Measurements from ENCODE around the gene NAB2.
"Not testable (repeated sequence)": the region's sequence is repeated elsewhere in the genome, so short reads cannot be mapped to it uniquely, and the experiment has no call there.

The NAB2 gene, protein sequence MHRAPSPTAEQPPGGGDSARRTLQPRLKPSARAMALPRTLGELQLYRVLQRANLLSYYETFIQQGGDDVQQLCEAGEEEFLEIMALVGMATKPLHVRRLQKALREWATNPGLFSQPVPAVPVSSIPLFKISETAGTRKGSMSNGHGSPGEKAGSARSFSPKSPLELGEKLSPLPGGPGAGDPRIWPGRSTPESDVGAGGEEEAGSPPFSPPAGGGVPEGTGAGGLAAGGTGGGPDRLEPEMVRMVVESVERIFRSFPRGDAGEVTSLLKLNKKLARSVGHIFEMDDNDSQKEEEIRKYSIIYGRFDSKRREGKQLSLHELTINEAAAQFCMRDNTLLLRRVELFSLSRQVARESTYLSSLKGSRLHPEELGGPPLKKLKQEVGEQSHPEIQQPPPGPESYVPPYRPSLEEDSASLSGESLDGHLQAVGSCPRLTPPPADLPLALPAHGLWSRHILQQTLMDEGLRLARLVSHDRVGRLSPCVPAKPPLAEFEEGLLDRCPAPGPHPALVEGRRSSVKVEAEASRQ
- total RNA-seq: 8.9 to 20.1 reads per million in 2 donors

DNA sequence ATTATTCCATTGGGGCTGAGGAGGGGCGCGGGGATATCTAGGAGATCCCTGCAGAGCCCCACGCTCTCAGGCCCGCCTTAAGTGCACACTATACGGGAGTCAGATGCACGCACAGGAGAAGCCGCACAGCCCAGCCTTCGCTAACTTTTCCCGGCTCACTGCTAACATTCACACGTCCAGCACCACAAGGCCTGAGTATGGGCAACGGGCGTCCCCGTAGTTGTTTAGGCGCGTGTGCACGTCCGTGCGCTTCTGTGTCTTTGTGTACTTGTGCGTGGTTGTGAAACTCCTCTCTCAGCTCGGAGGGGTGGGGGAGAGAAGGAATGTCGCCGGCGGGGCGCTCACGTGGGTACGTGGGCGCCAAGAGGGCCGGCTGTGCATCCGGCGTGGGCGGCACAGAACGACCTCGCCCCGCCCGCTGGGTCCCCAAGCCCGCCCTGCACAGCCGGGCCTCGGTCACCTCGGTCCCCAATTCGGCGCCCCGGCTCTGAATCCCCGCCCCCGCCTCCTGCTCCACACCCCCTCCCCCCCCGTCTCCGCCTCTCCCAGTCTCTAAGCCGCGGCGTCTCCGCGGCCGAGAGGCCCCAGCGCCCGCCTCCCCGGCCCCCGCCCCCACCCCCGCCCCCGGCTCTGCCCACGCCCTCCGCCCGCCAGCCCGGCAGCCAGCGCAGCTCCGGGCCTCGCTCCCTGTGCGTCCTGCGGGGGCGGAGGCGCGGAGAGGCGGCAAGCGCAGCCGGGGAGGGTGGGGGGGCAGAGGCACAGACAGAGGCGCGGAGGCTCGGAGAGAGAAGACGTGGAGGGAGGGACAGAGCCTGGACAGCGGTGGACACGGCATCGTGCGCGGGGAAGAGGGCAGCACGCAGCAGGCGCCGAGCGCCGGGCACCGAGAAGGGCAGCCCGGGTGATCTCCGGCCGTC, at the start of gene NAB2:
TSS of gene NAB2 (plus strand) at position 761 of the 917 bp plus-strand sequence. CDS start 158 bp downstream, outside the sequence.
- DNase-seq: peak; percentile 94

DNA sequence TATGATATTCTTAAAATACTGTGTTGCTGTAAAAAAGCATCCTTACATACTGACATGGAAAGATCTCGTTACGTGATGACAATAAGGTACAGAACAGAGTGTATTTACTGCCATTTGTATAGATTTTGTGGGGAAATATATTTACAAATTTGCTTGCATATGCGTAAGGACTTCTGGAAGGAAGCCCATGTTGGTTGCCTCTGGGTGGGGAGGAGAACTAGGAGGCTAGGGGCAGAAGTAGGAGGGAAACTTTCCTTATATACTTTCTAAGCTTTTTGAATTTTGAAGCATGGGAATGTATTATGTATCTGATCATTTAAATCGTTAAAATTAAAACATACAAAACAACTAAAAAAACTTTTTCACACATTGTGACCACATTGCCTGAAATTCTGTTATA, 48.7 kb upstream of the NAB2 start:
- no peak for DNase-seq

DNA sequence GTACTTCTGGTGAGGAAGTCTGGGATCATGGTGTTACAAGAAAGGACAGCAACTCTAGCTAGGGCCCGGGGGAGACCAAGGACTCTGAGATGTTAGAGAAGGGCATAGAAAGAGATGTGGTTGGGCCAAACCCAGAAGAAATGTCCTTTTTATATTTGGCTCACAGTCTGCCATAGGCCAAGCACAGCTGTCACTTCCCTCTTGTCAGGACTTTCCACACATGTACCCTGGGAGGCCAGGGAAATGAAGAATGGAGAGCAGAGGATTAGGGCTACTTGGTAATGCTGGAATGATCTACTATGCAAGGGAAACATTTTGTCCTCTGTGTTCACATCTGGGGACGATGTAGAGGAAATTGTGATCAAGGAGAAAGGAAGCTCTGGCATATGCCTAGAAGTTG, 48.2 kb upstream of the NAB2 start:
- DNase-seq: no peak

DNA sequence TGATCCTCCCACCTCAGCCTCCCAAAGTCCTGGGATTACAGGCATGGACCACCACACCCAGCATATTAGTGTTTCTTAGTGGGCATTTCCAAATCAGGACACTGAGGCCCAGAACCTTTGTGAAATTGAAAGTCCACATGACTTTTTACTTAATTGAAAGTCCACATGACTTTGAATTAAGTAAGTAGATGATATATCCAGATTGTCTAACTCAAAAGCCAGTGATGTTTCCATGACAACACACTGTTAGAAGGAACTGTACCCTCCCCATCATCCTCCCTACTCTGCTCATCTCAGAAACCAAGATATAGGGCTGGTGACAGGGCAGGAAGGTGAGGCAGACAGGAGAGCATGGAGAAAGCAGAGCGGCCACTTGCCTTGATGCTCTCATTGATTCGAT, 46.2 kb upstream of the NAB2 start:
- no peak for DNase-seq

DNA sequence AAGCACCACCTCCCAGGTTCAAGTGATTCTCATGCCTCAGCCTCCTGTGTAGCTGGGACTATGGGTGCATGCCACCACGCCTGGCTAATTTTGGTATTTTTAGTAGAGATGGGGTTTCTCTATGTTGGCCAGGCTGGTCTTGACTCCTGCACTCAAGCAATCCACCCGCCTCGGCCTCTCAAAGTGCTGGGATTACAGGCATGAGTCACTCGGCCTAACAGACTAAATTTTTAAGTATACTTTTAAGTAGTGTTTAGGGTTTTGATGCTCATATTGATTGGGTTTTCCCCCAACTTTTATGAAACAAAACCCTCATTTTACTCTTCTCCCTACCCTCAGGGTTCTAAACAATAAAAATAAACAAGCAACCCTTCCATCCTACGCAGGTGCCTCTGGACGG, 44.4 kb upstream of the NAB2 start:
- no peak for DNase-seq

DNA sequence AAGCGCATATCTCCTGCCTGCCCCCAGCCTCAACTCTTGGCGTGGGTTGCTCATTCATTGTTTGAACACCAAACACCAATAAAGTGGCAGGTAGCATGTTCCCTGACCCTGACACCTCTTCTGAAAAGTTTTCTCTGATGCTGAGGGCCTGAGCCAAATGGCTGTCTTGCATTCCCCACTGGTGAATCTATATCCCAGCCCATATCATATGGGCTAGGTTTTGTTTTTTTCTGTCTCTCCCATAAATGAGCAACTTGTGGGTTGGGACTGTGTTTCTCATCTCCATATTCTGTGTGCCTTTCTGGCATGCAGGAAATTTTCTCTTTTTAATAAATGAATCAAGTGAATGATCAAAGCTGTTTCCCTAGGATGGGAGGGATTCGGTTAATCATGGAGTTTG, 44.0 kb upstream of the NAB2 start:
- DNase-seq: no peak

DNA sequence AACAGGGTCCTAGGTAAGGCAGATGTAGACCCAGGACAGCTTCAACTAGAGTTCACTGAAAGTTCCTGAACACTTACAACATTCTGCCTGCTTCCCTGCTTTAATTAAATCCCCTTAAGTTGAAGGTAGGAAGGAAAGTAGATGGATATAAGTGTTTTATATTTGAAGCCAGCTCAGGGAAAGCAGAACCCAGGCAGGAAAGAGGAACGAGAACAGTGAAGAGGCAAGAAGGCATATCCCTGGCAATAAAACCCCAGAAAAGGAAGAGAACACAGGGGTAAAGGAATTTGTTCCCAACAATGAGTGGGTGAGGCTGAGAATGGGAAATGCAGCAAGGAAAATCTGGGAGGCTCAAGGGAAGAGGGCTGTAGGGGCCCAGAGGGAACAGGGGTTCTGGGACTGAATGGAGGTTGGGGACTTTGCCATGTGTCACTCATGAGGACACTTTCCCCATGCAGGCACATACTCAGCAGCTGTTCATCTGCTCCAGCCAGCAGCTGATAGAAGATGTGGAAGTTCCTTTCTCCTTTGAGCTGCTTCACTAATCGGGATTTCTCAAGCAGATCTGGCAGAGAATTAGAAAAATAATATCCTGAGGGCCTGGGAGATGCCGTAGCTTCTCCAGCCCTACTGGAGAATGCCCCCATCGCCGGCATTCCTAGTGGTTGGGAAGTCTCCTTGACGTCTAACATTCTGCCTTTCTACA, 42.7 kb upstream of the NAB2 start:
- no peak for DNase-seq

DNA sequence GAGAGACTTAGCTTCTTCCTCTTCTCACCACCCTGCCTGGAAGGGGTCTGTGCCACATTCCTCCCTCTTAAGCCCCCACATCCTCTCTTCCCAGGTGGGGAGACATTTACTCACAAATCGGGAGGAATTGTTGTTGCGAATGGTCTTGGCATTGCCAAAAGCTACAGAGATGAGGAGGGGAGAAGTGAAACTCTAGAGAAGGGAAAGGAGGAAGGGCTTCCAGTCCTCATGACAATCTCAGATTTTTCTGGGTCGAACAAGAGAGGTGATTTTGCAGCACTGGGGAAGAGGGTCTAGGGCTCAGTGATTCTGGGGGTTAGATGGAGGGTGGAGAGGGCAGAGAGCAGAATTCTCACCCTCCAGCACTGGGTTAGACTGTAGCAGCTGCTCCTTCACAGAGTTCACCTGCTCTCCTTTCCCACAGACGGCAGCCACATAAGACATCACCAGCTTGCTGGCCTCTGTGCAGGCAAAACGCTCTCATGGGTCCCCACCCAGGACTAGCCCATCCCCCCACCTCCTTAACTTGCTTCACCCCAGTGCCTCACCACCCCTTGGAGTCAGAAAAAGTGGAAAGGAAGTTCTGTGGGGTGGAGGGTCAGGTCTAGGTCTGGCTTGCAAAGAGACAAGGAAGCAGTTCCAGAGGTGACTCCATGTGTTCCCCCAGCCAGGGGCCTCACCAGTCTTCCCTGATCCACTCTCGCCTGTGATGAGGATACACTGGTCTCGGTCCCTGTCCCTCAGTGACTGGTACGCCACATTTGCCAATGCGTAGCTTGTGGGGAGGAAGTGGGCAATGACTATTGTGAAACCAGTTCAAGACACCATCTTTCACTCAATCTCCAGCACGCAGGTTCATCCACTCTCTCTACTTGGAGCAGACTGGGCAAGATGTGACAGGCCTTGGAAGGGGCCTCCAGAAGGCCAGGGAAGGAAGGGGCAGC, 41.7 kb upstream of the NAB2 start:
- no peak for DNase-seq

DNA sequence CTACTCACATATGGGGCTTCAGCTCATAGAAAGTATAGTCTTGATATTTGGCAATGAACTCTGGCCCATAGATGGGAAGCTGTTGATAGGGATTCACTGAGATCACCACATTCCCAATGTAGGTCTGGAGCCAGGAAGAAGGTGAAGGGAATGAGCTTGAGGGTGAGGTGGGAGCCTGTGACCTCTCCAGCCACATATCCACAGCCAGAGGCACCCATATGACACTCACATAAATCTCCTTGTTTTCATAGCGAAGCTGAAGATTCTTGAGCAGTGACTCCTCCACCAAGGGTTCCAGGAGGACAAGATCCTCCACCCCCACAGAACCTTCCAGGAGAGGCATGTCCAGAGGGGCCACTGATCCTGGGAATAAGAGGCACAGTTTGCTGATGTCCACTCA, 40.9 kb upstream of the NAB2 start:
- DNase-seq: no peak

DNA sequence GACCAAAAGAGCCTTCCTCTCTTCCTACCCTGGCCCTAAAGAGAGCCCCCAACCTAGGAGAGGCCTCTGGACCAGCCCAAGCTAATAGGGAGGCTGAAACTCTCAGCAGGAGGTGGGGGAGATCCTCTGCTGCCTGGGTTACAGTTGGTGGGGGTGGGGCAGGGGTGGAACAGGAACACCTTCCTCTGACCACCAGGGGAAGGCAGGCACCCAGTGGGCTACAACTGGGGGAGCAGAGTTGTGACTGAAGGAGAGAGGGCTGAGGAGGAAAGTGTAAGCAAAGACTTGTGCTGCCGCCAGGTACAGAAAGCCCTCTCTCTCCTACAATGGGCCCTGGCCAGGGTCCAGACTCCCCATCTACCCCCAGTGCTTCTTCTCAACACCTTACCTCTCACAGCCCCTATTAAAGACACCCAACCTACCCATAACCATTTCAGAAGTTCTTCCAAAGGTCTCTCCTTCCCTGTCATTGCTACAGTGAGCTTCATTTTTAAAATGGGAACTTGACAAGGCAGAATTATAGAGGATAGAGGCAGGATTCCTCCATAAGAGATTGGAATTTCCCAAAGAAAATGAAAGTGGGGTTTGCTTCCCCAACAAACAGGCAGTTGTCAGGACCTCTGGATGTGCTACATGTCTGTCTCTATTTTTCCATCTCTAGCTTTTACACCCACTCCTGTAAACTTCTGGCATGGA, 40.3 kb upstream of the NAB2 start:
- DNase-seq: no peak

DNA sequence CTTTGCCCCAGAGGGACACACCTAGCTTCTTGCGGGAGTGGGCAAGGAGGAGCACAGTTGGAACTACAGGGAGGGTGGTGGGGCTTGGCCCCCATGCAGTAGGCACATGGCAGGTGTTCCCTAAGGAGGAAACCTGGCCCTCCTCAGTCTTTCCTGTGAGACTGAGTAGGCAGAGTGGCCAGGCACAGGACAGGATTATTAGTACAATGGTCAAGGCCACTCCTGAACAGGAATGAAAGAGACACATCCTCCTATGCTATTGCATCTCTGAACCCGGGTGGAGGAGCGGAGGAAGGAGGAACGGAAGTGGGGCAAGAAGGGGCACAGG, 39.8 kb upstream of the NAB2 start:
- DNase-seq: no peak

DNA sequence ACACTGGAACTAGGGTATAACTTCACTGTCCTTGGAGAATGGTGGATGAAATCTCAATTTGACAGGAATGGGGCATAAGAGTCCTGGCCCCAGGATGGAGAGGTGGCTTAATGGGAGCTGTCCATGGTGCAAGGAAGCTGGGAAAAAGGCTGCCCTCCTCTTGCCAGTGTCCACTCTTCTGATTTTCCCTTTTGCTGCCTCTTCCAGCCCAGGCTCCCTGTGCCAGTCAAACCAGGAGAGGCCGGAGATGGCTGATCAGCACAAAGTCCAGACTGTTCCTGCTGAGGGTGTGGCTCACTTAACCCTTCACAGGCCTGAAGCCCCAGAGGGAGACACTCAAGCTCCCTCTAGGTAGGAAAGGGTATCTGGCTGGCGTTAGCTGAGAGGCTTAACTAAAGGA, 39.0 kb upstream of the NAB2 start, which contains the start of gene MYO1A:
TSS of gene MYO1A (minus strand) at position 240 of the 400 bp plus-strand sequence. CDS start 1,806 bp downstream, outside the sequence.
- DNase-seq: no peak

DNA sequence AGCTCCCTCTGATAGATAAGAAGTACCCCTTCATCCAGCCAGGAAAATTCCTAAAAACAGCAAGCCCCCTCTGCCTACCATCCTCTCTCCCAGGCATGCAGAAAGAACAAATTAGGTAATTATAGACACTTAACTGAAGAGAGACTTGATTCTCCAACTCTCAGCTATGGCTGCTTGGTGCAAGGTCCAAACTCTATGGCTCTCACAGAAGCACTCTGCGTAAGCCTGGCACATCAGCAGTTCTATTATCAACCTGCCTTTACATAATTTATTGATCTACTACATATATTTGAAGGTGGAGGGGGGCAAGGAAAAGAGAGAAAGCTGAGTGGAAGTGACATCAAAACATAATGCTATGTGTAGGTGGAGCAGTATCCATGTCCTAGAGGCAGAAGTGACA, 37.9 kb upstream of the NAB2 start:
- no peak for DNase-seq

DNA sequence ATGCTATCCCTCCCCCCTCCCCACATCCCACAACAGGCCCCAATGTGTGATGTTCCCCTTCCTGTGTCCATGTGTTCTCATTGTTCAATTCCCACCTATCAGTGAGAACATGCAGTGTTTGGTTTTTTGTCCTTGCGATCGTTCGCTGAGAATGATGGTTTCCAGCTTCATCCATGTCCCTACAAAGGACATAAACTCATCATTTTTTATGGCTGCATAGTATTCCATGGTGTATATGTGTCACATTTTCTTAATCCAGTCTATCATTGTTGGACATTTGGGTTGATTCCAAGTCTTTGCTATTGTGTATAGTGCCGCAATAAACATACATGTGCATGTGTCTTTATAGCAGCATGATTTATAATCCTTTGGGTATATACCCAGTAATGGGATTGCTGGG, 35.8 kb upstream of the NAB2 start:
- not testable (repeated sequence) for DNase-seq

DNA sequence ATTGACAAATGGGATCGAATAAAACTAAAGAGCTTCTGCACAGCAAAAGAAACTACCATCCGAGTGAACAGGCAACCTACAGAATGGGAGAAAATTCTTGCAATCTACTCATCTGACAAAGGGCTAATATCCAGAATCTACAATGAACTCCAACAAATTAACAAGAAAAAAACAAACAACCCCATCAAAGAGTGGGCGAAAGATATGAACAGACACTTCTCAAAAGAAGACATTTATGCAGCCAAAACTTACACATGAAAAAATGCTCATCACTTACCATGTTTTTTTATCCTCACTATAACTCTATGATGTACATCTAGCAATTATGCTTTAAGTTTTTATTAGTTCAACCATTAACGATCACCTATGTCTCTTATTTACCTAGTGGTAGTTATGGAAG, 35.0 kb upstream of the NAB2 start:
- DNase-seq: not testable (repeated sequence)

DNA sequence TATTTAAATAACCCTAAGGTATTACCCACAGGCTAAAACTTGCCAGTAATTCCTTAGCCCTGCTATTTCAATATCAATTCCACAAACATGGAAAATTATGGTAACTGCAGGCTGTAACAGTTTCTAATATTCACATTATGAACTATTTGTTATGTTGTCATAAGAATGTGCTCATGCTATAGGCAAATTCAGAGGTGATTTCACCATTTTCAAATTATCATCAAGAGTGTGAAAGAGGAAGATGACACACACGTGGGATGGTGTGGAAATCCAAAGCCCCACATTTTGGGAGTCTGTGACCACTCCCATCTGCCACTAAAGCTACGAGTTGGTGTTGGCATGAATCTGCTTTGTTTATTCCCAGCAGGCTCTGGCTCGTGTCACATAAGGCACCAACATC, 33.1 kb upstream of the NAB2 start:
- no peak for DNase-seq

DNA sequence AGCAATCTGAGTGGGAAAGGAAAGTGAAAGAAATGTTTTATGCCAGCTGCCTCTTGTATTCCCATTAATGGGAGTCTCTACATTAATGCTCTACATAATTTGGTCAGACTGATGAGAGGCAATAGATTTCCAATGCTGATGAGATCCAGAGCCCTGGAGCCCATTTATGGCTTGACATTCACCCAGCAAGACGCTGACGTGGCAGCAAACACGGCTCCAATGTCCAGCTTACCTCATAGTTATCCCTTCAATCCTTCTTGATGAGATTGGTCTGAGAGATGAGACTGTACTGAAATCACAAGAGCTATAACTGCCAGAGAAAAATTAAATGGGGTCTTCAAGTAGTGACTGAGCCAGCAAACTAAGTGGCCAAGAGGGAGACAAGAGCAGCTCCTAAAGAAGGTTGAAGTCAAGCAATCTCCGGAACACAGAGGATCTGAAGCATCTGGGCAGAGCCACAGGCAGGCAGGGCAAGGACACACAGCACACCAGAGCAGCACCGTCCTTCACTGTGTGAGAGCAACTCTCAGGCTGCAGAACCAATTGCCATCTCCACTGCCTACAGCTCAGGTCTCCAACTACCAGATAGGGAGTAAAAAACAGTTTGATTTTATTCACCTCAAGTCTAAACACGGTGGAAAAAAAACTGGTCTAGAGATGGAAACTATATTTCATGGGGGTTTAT, 31.7 kb upstream of the NAB2 start:
- DNase-seq: no peak

DNA sequence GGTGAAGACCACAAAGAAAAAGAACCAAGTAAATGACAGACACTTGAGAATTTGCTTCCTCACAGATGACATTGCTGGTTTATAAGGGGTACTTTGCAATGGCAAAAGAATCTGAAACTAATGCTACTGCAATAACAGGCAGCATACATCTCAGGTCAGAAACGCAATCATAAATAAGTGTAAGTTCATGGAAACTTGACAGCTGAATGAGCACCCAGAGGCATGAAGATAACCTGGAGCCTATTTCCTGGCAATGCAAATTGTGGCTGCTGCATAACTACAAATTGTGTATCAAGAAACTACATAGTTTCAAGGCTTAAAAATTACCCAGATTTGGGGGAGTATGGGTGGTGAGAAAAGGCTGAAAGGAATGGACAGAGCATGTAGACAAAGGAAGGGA, 30.5 kb upstream of the NAB2 start:
- no peak for DNase-seq

DNA sequence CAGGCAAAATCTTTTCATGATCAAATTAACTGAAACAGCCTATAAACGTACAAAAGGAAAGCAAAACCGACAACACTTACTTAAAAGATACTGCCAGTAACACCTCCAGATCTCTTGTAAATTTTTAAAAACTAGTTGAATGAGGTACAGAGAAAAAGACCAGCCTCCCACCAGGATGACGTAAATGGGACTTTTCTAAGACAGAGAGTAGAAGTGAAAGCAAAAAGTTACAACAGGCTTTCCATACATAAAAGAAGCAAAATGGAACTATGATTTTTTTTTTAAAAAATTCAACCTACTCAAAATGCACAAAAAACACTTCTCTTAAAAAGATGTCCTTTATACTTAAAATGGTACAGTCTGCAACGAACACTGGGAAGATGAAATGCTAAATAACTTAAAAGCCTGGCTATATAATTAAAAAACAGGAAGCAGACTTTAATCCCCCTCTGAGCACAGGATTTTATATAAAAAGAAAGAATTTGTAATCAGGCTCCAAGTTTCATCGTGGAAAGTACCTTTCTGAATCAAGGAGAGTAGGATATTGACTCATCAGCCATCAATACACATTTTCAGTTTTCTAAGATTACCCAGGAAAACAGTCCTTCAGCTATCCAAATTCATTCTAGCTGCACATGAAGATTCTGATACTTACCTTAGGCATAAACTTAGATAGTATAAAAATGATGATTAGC, 24.8 kb upstream of the NAB2 start:
- DNase-seq: peak; percentile 11

DNA sequence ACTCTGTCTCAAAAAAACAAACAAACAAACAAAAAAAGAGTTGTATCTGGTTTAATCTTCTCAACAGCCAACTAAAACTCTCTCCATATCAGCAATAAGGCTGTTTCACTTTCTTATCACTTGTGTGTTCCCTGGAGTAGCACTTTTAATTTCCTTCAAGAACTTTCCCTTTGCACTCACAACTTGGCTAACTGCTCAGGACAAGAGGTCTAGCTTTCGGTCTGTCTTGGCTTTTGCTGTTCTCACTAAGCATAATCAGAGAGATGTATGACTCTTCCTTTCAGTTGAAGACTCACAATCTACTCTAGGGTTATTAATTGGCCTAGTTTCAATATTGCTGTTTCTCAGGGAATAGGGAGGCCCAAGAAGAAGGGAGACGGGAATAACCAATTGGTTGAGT, 22.7 kb upstream of the NAB2 start:
- no peak for DNase-seq
